Transverse colon (tissue), 4 donors: ENCODE measurements around the gene MST1R. TPM values are rescaled to one million over a fixed set of nuclear protein-coding genes. Genes with fewer than 3 reads are reported as not detected.
A peak's percentile ranks its signal among the peaks of the same experiment; 100 is the strongest.

ENCODE experiments used
- DNase-seq: peaks from one replicate; pipeline ENCODE4 v3.0.0-alpha.2; 2019
- H3K27ac ChIP-seq, 4 donors: fragments of 200-600 bp; sonication (generic); 2 replicates each; pipeline ENCODE4 v1.5.1; 2016 to 2018; ENCODE audit warnings: inconsistent platforms in 4 of 4
- H3K27me3 ChIP-seq: fragments of 200-600 bp; sonication (generic); 2 replicates; pipeline ENCODE4 v1.5.1; 2017; ENCODE audit warnings: inconsistent platforms
- H3K36me3 ChIP-seq, 4 donors: fragments of 200-600 bp; sonication (generic); 2 replicates each; pipeline ENCODE4 v1.5.1; 2017 to 2019; ENCODE audit warnings: inconsistent platforms in 4 of 4
- H3K4me1 ChIP-seq, 4 donors: fragments of 200-600 bp; sonication (generic); 2 replicates each; pipeline ENCODE4 v1.5.1; 2017 to 2020; ENCODE audit warnings: inconsistent platforms in 4 of 4
- H3K4me3 ChIP-seq, 4 donors: fragments of 200-600 bp; sonication (generic); 1 replicate in 1 of 4; 2 replicates in 3 of 4; pipeline versions ENCODE4 v1.5.1 to v1.6.1; 2017 to 2019; ENCODE audit warnings: inconsistent platforms in 4 of 4
- H3K9me3 ChIP-seq, 2 donors: fragments of 200-600 bp; sonication (generic); 2 replicates each; pipeline ENCODE4 v1.5.1; 2017 to 2019; ENCODE audit warnings: inconsistent platforms in 2 of 2
- CTCF ChIP-seq, 5 experiments: fragments of 200-600 bp in 3 of 5; fragments of 450-650 bp in 2 of 5; sonication (generic) in 3 of 5; IDR thresholded peaks; 1 replicate in 2 of 5; 2 replicates in 3 of 5; pipeline ENCODE4 v1.5.1; 2016 to 2017; ENCODE audit warnings: antibody characterized with exemption in 5 of 5, inconsistent platforms in 3 of 5, mild to moderate bottlenecking in 2 of 5, moderate library complexity in 1 of 5
- EP300 ChIP-seq: sonication (generic); formaldehyde crosslinking; IDR thresholded peaks from one replicate; pipeline ENCODE4 v1.6.1; 2017; ENCODE audit warnings: antibody characterized with exemption, low read depth
- POLR2A ChIP-seq: fragments of 450-650 bp; IDR thresholded peaks from one replicate; pipeline ENCODE4 v1.6.1; 2016; ENCODE audit warnings: antibody characterized with exemption, mild to moderate bottlenecking, moderate library complexity
- POLR2AphosphoS5 ChIP-seq, 3 donors: sonication (generic); formaldehyde crosslinking; IDR thresholded peaks; one replicate each; pipeline ENCODE4 v1.6.1; 2016; ENCODE audit warnings: antibody characterized with exemption in 3 of 3
- WGBS, 2 donors: methylation state at CpG; one replicate each; pipeline ENCODE4 v1.1.5; 2018; ENCODE audit warnings: low coverage in 1 of 2; 5-methylcytosine and 5-hydroxymethylcytosine counted together
- in situ Hi-C, 4 donors: fragments of 200-750 bp; cut with MboI; loops; one replicate each; pipeline versions ENCODE4 v1.15.0 to v1.15.1; 2017; ENCODE audit warnings: low sequenced_read_pairs in 3 of 4, low pct_ligation_motif_present in 1 of 4, low pct_unique_long_range_greater_than_20kb in 1 of 4
- intact Hi-C: fragments of 100-400 bp; cut with DNase I; formaldehyde crosslinking; loops from one replicate; pipeline ENCODE4 v1.15.1; 2023; ENCODE audit warnings: low total_unique reads
- total RNA-seq, 4 donors: library from RNA; depleted of rRNA; stranded (reverse); fragments of >200 nt; gene quantifications; one replicate each; pipeline ENCODE4 v1.1.0, GENCODE V29; 2016

The MST1R gene
- total RNA-seq, 4 donors from 2014 or later: 92.8 to 323 (median 138) TPM

GRCh38 chr3:49844464-49845183, 59.0 kb downstream of the MST1R start:
- no peak overlapping the region for H3K4me3 ChIP-seq
- H3K27ac ChIP-seq: no peak overlapping the region
- in situ Hi-C loops: loop anchor here in 1 of 4 donors (10.0 kb wide), 1 partner anchor 140 kb away; no protein-coding TSS in a partner anchor
- TF ChIP-seq EP300: no peak
- no peak for TF ChIP-seq POLR2AphosphoS5 (IDR thresholded peaks at IDR 0.05)
- no peak for TF ChIP-seq CTCF (IDR thresholded peaks at IDR 0.05)
- TF ChIP-seq POLR2A: no peak
- H3K27me3 ChIP-seq: no peaks in the 10 kb centered on the region
- H3K36me3 ChIP-seq: no peaks in the 10 kb centered on the region
- DNase-seq: no peak
- H3K9me3 ChIP-seq: no peaks in the 10 kb centered on the region
- no peaks in the 10 kb centered on the region for H3K4me1 ChIP-seq
- intact Hi-C loops: loop anchor here (10.0 kb wide), 1 partner anchor 140 kb away; no protein-coding TSS in a partner anchor
- WGBS, 2 donors: 70 to 74% methylated on average over 3 to 5 of the region's 5 CpGs

- H3K36me3 ChIP-seq: no peaks in the 10 kb centered on the region
- peaks cover 0 to 4% (median 1%) of the 10 kb centered on the region in 4 donors for H3K4me1 ChIP-seq
- DNase-seq: no peak
- H3K27me3 ChIP-seq: no peaks in the 10 kb centered on the region
- H3K4me3 ChIP-seq: no peak overlapping the region
- no peak overlapping the region for H3K27ac ChIP-seq
- in situ Hi-C loops: loop anchor here in 1 of 4 donors (10.0 kb wide), 1 partner anchor 138 kb away; no protein-coding TSS in a partner anchor
- intact Hi-C loops: loop anchor here (10.0 kb wide), 1 partner anchor 138 kb away; no protein-coding TSS in a partner anchor
- 96% methylated on average over 3 of the region's 3 CpGs; no CpG with 5 or more reads in 1 of the 2 donors for WGBS, 2 donors
- no peaks in the 10 kb centered on the region for H3K9me3 ChIP-seq
- TF ChIP-seq CTCF (IDR thresholded peaks at IDR 0.05): no peak
- no peak for TF ChIP-seq POLR2AphosphoS5 (IDR thresholded peaks at IDR 0.05)
- no peak for TF ChIP-seq POLR2A
- TF ChIP-seq EP300: no peak
Observed at GRCh38 chr3:49842843-49843517, 60.7 kb downstream of the MST1R start.

GRCh38 chr3:49841806-49842205, 61.9 kb downstream of the MST1R start:
- no peak for DNase-seq
- H3K4me3 ChIP-seq: no peak overlapping the region
- intact Hi-C loops (loop anchor here (10.0 kb wide), 1 partner anchor 137 kb away; no protein-coding TSS in a partner anchor), in situ Hi-C loops (loop anchor here in 1 of 4 donors (10.0 kb wide), 1 partner anchor 137 kb away; no protein-coding TSS in a partner anchor)
- WGBS, 2 donors: 85 to 100% methylated on average over 1 to 4 of the region's 7 CpGs
- H3K36me3 ChIP-seq: no peaks in the 10 kb centered on the region
- TF ChIP-seq EP300 (no peak), CTCF (IDR thresholded peaks at IDR 0.05) (no peak), POLR2A (no peak), POLR2AphosphoS5 (IDR thresholded peaks at IDR 0.05) (no peak)
- no peak overlapping the region for H3K27ac ChIP-seq
- H3K4me1 ChIP-seq: peaks cover 0 to 4% (median 1%) of the 10 kb centered on the region in 4 donors
- H3K9me3 ChIP-seq: no peaks in the 10 kb centered on the region
- no peaks in the 10 kb centered on the region for H3K27me3 ChIP-seq

GRCh38 chr3:49841126-49841696, 62.5 kb downstream of the MST1R start:
- Histone ChIP-seq H3K36me3 (no peaks in the 10 kb centered on the region), H3K4me3 (no peak overlapping the region), H3K9me3 (no peaks in the 10 kb centered on the region), H3K4me1 (peaks cover 0 to 4% (median 1%) of the 10 kb centered on the region in 4 donors), H3K27ac (no peak overlapping the region), H3K27me3 (no peaks in the 10 kb centered on the region)
- no peak for DNase-seq
- intact Hi-C loops: loop anchor here (10.0 kb wide), 1 partner anchor 136 kb away; no protein-coding TSS in a partner anchor
- TF ChIP-seq CTCF (IDR thresholded peaks at IDR 0.05) (peak in 1 of 5 experiments; percentile 15), POLR2AphosphoS5 (IDR thresholded peaks at IDR 0.05) (no peak)
- in situ Hi-C loops: loop anchor here in 1 of 4 donors (10.0 kb wide), 1 partner anchor 136 kb away; no protein-coding TSS in a partner anchor
